Stimulated activated CD4-positive, alpha-beta T cell treated with anti-CD3 and anti-CD28 coated beads, TNF-alpha, amount 100 ng/mL, for 48 hours (primary cell): ENCODE data around the gene KAT2B.
A peak's percentile ranks its signal among the peaks of the same experiment; 100 is the strongest.
"Not testable (repeated sequence)": the region's sequence is repeated elsewhere in the genome, so short reads cannot be mapped to it uniquely, and the experiment has no call there.

Experiments
- DNase-seq, 3 donors: peaks; one replicate each; pipeline ENCODE4 v3.0.0-alpha.2; 2020; ENCODE audit warnings: low read depth in 3 of 3

Gene KAT2B

DNA sequence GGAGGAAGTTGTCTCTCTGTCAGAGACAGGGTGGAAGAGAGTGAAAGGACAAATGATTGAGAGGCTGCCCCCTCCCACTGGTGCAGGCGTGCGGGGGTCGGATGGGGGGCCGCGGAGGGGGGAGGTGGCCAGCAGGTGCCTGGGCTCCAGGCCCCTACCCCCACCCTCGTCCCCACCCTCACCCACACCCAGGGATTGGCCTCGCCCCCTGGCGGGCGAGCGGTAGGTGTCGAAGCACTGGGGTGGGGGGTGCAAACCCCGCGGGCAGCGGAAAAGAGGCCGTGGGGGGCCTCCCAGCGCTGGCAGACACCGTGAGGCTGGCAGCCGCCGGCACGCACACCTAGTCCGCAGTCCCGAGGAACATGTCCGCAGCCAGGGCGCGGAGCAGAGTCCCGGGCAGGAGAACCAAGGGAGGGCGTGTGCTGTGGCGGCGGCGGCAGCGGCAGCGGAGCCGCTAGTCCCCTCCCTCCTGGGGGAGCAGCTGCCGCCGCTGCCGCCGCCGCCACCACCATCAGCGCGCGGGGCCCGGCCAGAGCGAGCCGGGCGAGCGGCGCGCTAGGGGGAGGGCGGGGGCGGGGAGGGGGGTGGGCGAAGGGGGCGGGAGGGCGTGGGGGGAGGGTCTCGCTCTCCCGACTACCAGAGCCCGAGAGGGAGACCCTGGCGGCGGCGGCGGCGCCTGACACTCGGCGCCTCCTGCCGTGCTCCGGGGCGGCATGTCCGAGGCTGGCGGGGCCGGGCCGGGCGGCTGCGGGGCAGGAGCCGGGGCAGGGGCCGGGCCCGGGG is at the start of gene KAT2B:
Gene KAT2B (plus strand): TSS at position 682 of the 783 bp plus-strand sequence. CDS start 32 bp downstream, at position 714.
- DNase-seq: peak; percentile 60 to 73 (median 60)

GRCh38 chr3:19994796-19995195 is 45.5 kb upstream of the KAT2B start:
- no peak for DNase-seq

DNA sequence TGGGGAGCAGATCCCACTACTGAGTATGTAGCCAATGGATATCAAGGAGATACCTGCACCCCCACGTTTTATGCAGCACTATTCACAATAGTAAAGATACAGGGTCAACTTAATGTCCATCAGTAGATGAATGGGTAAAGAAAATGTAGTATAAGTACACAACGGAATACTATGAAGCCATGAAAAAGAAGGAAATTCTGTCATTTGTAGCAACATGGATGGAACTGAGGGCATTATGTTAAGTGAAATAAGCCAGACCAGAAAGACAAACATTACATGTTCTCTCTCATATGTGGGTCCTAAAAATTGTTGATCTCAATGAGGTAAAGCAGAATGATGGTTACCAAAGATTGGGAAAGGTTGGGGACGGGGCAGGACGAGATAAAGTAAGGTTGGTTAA is 42.7 kb upstream of the KAT2B start:
- DNase-seq: no peak

DNA sequence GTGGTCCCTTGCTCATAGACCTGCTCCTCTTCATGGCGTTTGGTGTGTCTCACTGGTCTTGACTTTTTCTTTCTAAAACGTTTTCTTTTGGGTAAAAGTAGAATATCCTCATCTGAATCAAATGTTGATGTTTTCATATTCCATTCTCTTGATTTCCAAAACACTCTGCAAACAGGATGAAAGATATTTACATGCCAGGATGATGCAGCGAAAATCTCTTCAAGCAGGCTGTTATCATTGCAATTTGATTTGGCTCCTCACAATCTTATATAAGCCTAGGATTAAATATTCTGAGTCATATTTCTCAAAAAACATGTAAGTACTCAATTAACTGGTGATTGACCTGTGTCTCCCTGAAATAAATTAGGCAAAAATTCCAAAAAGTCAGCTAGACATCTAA is 38.3 kb upstream of the KAT2B start:
- DNase-seq: no peak

- no peak for DNase-seq
Measured at GRCh38 chr3:20007960-20008359, 32.3 kb upstream of the KAT2B start.

- no peak for DNase-seq
Measured at GRCh38 chr3:20008646-20009045, 31.6 kb upstream of the KAT2B start.

GRCh38 chr3:20012164-20012563 is 28.1 kb upstream of the KAT2B start, which contains the start of gene PP2D1:
PP2D1 (minus strand) TSS chr3:20012264; CDS start chr3:20012072, 192 bp downstream.
- DNase-seq: no peak

- no peak for DNase-seq
Measured at GRCh38 chr3:20013396-20013795, 26.9 kb upstream of the KAT2B start.

- DNase-seq: no peak
Measured at GRCh38 chr3:20015525-20015924, 24.7 kb upstream of the KAT2B start.

DNA sequence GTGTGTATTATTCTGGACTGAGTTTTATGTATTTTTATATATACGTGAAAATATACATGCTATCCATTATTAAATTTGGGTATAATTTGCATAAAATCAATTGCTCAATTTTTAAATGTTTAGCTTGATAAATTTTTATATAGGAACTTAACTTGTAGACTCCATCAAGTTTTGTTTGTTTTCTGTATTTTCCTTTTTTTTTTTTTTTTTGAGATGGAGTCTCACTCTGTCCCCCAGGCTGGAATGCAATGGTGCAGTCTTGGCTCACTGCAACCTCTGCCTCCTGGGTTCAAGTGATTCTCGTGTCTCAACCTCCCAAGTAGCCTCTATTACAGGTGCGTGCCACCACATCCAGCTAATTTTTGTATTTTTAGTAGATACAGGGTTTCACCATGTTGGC is 24.2 kb upstream of the KAT2B start:
- not testable (repeated sequence) for DNase-seq

GRCh38 chr3:20022954-20023622 is 17.2 kb upstream of the KAT2B start:
- DNase-seq: no peak

- no peak for DNase-seq
Measured at GRCh38 chr3:20023623-20024405, 16.4 kb upstream of the KAT2B start.

DNA sequence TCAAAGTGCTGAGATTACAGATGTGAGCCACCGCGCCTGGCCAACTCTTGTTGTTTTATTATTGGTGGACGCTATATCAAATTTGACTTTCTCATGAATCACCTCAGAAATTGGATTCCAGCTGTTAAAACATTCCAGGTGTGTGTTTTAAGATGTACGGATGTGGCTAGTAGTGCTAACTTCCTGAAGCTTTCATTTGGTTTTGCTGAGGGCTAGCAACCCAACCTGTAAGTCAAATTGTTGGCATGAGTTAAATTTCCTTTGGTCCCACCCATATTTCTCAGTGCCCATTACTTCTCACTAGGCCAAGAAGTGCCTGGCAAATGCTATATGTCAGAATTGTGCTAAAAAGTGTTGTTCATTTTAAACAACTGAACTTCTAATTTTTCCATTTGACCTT is 13.1 kb upstream of the KAT2B start:
- no peak for DNase-seq

DNA sequence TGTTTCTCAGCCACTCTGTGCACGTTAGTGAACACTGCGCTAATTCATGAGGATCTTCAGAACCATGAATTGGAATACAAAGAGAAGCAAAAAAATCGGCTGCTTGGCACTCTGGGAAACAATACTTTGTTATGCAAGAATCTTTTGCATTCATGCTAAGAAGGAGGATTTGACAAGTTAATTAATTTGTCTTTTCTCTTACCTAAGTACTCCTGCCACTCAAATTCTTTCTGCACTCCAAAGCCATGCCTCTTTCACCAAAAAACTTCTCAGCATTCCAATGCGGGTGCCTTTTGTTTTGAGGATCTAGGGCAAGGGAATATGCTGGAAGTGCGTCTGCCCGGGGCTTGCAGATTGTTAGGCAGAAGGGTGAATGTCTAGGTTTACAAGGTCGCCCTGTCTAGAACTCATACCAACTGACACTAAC is 11.3 kb upstream of the KAT2B start:
- no peak for DNase-seq

DNA sequence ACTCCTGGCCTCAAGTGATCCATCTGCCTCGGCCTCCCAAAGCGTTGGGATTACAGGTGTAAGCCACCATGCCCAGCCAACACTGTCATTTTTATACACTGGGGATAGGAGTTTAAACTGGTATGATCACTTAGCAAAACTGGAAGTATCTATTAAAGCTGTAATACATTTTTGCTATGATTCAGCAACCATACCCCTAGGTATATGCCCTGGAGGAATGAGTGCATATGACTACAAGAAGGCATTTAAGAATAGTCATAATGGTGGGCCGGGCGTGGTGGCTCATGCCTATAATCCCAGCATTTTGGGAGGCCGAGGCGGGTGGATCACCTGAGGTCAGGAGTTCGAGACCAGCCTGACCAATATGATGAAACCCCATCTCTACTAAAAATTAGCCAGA is 8.3 kb upstream of the KAT2B start:
- DNase-seq: not testable (repeated sequence)

- no peak for DNase-seq
Measured at GRCh38 chr3:20035019-20035418, 5.2 kb upstream of the KAT2B start.

DNA sequence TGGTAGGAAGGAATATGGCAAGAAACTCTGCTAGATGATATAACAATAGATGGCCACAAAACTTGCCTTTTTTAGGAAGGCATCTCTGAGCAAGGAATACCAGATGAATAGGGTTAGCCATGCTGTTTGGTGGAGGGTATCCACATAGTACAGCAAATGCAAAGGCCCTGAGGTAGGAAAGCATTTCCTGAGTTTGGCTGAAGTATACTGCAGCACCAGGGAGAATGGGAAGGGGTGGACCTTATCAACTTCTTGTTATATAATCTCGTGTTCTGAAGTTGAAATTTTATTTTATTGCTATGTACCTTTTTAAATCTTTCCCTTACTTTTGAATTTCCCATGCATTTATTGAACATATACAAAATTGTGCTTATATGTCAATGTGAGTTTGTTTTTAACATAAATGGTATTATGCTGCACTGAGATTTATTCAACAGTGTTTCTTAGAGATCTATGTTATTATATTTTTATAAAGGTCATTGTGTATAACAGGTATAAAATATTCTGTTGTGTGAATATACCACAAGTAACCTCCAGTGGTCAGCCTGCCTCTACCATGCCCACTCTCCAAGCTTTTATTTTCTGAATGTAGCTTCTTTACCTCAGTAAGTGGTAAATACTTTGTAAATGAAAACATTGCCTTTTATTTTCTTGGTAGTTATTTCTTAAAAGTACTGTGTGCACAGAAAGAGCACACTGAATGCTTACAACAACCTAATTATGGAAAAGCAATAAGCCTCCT is 2.8 kb upstream of the KAT2B start:
- DNase-seq: no peak

- no peak for DNase-seq
Measured at GRCh38 chr3:20038699-20039465, 1.4 kb upstream of the KAT2B start.

DNA sequence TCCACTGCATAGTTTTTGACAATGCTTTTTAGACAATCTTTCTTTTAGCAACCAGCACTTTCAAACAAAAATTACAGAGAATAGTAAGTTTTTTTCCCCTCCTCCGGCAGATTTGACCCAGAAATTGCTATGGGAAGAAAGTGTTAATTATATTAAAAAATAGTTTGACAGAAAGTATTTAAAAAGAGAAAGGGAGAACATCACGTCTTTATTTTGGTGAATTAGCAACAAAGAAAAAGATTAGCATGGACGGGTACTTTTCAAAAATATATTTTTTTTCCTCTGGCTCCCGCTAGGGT is 831 bp upstream of the KAT2B start:
- DNase-seq: no peak

GRCh38 chr3:20040548-20041196 is 426 bp downstream of the KAT2B start:
- peak; percentile 35 to 66 (median 41) for DNase-seq
